DND-41 (cell line): ENCODE measurements around the gene SEMA5B.

Source experiments
- ATAC-seq: fragments of 200-7000 bp; cut with Tn5 transposase; 3 replicates; pipeline ENCODE4 v1.9.1; 2021; ENCODE audit warnings: low read depth; ENCODE audit not compliant: insufficient read depth
- DNase-seq: peaks from one replicate; pipeline ENCODE4 v3.0.0-alpha.2; 2020
- H2AFZ ChIP-seq: 2 replicates; pipeline ENCODE4 v1.6.0; 2012; ENCODE audit warnings: low read depth, low read length
- H3K27ac ChIP-seq: 2 replicates; pipeline ENCODE4 v1.5.1; 2012; ENCODE audit warnings: low read length, inconsistent platforms
- H3K27me3 ChIP-seq: fragments of 200-600 bp; sonication (generic); 2 replicates; pipeline ENCODE4 v1.6.0; 2012; ENCODE audit warnings: low read length, mild to moderate bottlenecking, inconsistent platforms; ENCODE audit not compliant: insufficient read depth, poor library complexity
- H3K36me3 ChIP-seq: 2 replicates; pipeline ENCODE4 v1.5.1; 2012; ENCODE audit warnings: low read length, inconsistent platforms; ENCODE audit not compliant: insufficient read depth
- H3K4me1 ChIP-seq: 2 replicates; pipeline ENCODE4 v1.5.1; 2012; ENCODE audit warnings: mild to moderate bottlenecking, low read length; ENCODE audit not compliant: insufficient read depth
- H3K4me2 ChIP-seq: 2 replicates; pipeline ENCODE4 v1.6.0; 2012; ENCODE audit warnings: mild to moderate bottlenecking, moderate library complexity, low read length, inconsistent platforms; ENCODE audit not compliant: insufficient read depth
- H3K4me3 ChIP-seq, 2 experiments: fragments of 200-600 bp in 1 of 2; shearing (Covaris generic) in 1 of 2; 2 replicates each; pipeline ENCODE4 v1.5.1; 2012 to 2016; ENCODE audit warnings: inconsistent platforms in 2 of 2, low read length in 2 of 2, mild to moderate bottlenecking in 2 of 2, low read depth in 1 of 2, moderate library complexity in 1 of 2
- H3K79me2 ChIP-seq: 2 replicates; pipeline ENCODE4 v1.6.0; 2012; ENCODE audit warnings: low read length, inconsistent platforms; ENCODE audit not compliant: insufficient read depth
- H3K9ac ChIP-seq: 2 replicates; pipeline ENCODE4 v1.6.0; 2012; ENCODE audit warnings: low read depth, mild to moderate bottlenecking, inconsistent platforms, low read length, moderate library complexity
- H3K9me3 ChIP-seq: 2 replicates; pipeline ENCODE4 v1.5.1; 2012; ENCODE audit warnings: low read length, moderate library complexity, mild to moderate bottlenecking, inconsistent platforms; ENCODE audit not compliant: insufficient read depth, severe bottlenecking
- H4K20me1 ChIP-seq: 2 replicates; pipeline ENCODE4 v1.6.0; 2012; ENCODE audit warnings: low read length; ENCODE audit not compliant: insufficient read depth
- EZH2 ChIP-seq: IDR thresholded peaks from 3 replicates; pipeline ENCODE4 v1.6.1; 2012; ENCODE audit warnings: borderline replicate concordance, low read depth, mild to moderate bottlenecking, moderate library complexity, low read length, inconsistent platforms; ENCODE audit not compliant: severe bottlenecking
- TF ChIP-seq, protein P1 (sequence below): IDR thresholded peaks from 2 replicates; pipeline ENCODE4 v1.5.1; 2012; ENCODE audit warnings: borderline replicate concordance, low read length, moderate library complexity, mild to moderate bottlenecking; ENCODE audit not compliant: poor library complexity, severe bottlenecking; ENCODE audit errors: extremely low read depth

Gene SEMA5B

DNA sequence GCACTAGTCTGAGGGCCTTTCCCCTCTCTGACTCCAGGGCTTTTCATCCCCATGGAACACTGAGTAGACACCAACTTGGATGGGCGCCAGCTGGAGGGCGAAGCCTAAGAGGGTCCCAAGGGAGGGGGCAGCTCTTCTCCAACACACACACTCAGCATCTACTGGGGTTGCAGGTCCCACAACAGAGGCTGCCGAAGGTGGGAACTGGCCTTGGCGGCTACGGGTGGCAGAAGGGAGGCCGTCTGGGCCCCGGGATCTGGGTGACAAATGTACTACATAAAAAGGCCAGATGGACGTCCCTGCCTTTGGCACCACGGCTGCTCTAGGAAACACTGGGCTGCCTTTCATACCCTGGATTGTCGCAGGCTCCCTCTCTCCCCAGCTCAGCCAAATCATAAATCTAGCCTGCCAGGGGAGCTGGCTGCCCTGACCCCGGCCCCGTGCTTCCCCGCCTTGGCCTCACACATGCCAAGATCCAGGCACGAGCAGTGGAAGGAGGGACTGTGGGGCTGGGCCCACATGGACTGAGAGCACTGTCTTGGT lies 31.5 kb downstream of the SEMA5B start:
- H3K36me3 ChIP-seq, result no peaks in the 10 kb centered on the region
- no peak overlapping the region for H2AFZ ChIP-seq
- H3K4me1 ChIP-seq, result no peaks in the 10 kb centered on the region
- no peaks in the 10 kb centered on the region for H3K9me3 ChIP-seq
- H3K4me3 ChIP-seq, result no peak overlapping the region
- ATAC-seq (no peak), DNase-seq (no peak)
- H3K27me3 ChIP-seq, result peaks cover 8% of the 10 kb centered on the region
- no peaks in the 10 kb centered on the region for H3K79me2 ChIP-seq
- H3K27ac ChIP-seq, result no peak overlapping the region
- no peak overlapping the region for H3K9ac ChIP-seq
- no peak for TF ChIP-seq EZH2
- TF ChIP-seq, protein P1, sequence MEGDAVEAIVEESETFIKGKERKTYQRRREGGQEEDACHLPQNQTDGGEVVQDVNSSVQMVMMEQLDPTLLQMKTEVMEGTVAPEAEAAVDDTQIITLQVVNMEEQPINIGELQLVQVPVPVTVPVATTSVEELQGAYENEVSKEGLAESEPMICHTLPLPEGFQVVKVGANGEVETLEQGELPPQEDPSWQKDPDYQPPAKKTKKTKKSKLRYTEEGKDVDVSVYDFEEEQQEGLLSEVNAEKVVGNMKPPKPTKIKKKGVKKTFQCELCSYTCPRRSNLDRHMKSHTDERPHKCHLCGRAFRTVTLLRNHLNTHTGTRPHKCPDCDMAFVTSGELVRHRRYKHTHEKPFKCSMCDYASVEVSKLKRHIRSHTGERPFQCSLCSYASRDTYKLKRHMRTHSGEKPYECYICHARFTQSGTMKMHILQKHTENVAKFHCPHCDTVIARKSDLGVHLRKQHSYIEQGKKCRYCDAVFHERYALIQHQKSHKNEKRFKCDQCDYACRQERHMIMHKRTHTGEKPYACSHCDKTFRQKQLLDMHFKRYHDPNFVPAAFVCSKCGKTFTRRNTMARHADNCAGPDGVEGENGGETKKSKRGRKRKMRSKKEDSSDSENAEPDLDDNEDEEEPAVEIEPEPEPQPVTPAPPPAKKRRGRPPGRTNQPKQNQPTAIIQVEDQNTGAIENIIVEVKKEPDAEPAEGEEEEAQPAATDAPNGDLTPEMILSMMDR, result no peak
- no peak overlapping the region for H3K4me2 ChIP-seq
- 0 out of 2 replicates have a peak, but pooled peaks cover 3% of the 10 kb centered on the region for H4K20me1 ChIP-seq

DNA sequence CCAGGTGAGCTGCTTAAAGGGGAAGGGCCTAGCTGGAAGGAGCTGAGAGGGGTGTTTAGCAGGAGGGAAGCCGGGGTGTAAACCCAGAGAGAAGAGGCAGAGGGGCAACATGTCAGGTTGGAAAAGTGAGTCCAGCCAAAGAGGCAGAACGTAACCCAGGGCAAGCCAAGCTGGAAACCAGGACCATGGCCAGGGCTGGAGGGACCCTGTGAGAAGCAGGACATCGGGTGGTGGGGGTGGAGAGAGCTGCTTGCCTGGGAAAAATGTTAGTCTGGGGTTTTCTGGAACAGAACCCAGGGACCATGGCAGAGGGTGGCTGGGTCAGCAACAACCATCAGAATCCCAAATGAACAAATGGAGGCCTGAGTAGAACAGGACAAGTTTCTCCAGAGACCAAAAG lies 32.6 kb downstream of the SEMA5B start:
- DNase-seq (no peak), ATAC-seq (no peak)
- no peaks in the 10 kb centered on the region for H3K36me3 ChIP-seq
- no peak overlapping the region for H3K27ac ChIP-seq
- H3K4me1 ChIP-seq, result no peaks in the 10 kb centered on the region
- H3K9ac ChIP-seq, result no peak overlapping the region
- TF ChIP-seq, protein P1, result no peak
- no peak for TF ChIP-seq EZH2
- no peak overlapping the region for H2AFZ ChIP-seq
- no peaks in the 10 kb centered on the region for H3K9me3 ChIP-seq
- no peak overlapping the region for H3K4me2 ChIP-seq
- no peak overlapping the region for H3K4me3 ChIP-seq
- peaks cover 17% of the 10 kb centered on the region for H3K27me3 ChIP-seq
- 0 out of 2 replicates have a peak, but pooled peaks cover 3% of the 10 kb centered on the region for H4K20me1 ChIP-seq
- H3K79me2 ChIP-seq, result no peaks in the 10 kb centered on the region

GRCh38 chr3:122993124-122993978 lies 34.2 kb downstream of the SEMA5B start:
- TF ChIP-seq EZH2, result no peak
- TF ChIP-seq, protein P1, result no peak
- H3K4me3 ChIP-seq, result no peak overlapping the region
- no peak overlapping the region for H3K27ac ChIP-seq
- DNase-seq, result no peak
- H3K36me3 ChIP-seq, result no peaks in the 10 kb centered on the region
- no peak overlapping the region for H2AFZ ChIP-seq
- no peaks in the 10 kb centered on the region for H3K9me3 ChIP-seq
- H3K4me2 ChIP-seq, result no peak overlapping the region
- H3K9ac ChIP-seq, result no peak overlapping the region
- H3K79me2 ChIP-seq, result no peaks in the 10 kb centered on the region
- H3K27me3 ChIP-seq, result peaks cover 25% of the 10 kb centered on the region
- no peaks in the 10 kb centered on the region for H3K4me1 ChIP-seq
- ATAC-seq, result no peak
- 0 out of 2 replicates have a peak, but pooled peaks cover 3% of the 10 kb centered on the region for H4K20me1 ChIP-seq
